Muscle layer of colon (tissue), 2 donors: ENCODE data around the gene XYLB.

Experiments used
- H3K27ac ChIP-seq: one replicate; pipeline ENCODE4 v1.7.0; 2013; ENCODE audit warnings: low read depth, mild to moderate bottlenecking, low read length, moderate library complexity
- H3K27me3 ChIP-seq, 2 donors: one replicate each; pipeline ENCODE4 v1.7.0; 2013; ENCODE audit warnings: low read length in 2 of 2, mild to moderate bottlenecking in 2 of 2; ENCODE audit not compliant: insufficient read depth in 2 of 2, control insufficient read depth in 1 of 2
- H3K36me3 ChIP-seq: one replicate; pipeline ENCODE4 v1.7.0; 2013; ENCODE audit warnings: mild to moderate bottlenecking, low read length; ENCODE audit not compliant: insufficient read depth
- H3K4me1 ChIP-seq: one replicate; pipeline ENCODE4 v1.7.0; 2013; ENCODE audit warnings: mild to moderate bottlenecking, low read length; ENCODE audit not compliant: insufficient read depth
- H3K4me3 ChIP-seq, 2 donors: one replicate each; pipeline ENCODE4 v1.7.0; 2013; ENCODE audit warnings: low read length in 2 of 2, low read depth in 1 of 2, mild to moderate bottlenecking in 1 of 2, moderate library complexity in 1 of 2
- H3K9ac ChIP-seq: one replicate; pipeline ENCODE4 v1.7.0; 2013; ENCODE audit warnings: low read length
- H3K9me3 ChIP-seq: one replicate; pipeline ENCODE4 v1.7.0; 2013; ENCODE audit warnings: mild to moderate bottlenecking, low read length
- donor health status: abdominal sarcoma.
- donor health status: Adenocarcinoma of cecum.

Gene XYLB

GRCh38 chr3:38327335-38328009 lies 19.1 kb upstream of the XYLB start:
- H3K9ac ChIP-seq: no peak overlapping the region
- H3K27ac ChIP-seq: no peak overlapping the region
- no peaks in the 10 kb centered on the region for H3K36me3 ChIP-seq
- no peak overlapping the region for H3K4me3 ChIP-seq
- no peaks in the 10 kb centered on the region for H3K4me1 ChIP-seq
- no peaks in the 10 kb centered on the region for H3K9me3 ChIP-seq
- no peaks in the 10 kb centered on the region for H3K27me3 ChIP-seq

- Histone ChIP-seq H3K9ac (no peak overlapping the region), H3K4me3 (no peak overlapping the region), H3K27me3 (no peaks in the 10 kb centered on the region), H3K27ac (no peak overlapping the region), H3K36me3 (no peaks in the 10 kb centered on the region), H3K4me1 (no peaks in the 10 kb centered on the region), H3K9me3 (no peaks in the 10 kb centered on the region)
Measured at GRCh38 chr3:38331257-38332022, 15.1 kb upstream of the XYLB start.

GRCh38 chr3:38332201-38332600 lies 14.4 kb upstream of the XYLB start:
- Histone ChIP-seq H3K27me3 (no peaks in the 10 kb centered on the region), H3K4me1 (no peaks in the 10 kb centered on the region), H3K4me3 (no peak overlapping the region), H3K36me3 (no peaks in the 10 kb centered on the region), H3K9me3 (no peaks in the 10 kb centered on the region), H3K9ac (no peak overlapping the region), H3K27ac (no peak overlapping the region)

GRCh38 chr3:38334142-38335055 lies 12.2 kb upstream of the XYLB start:
- H3K9me3 ChIP-seq: no peaks in the 10 kb centered on the region
- H3K4me1 ChIP-seq: no peaks in the 10 kb centered on the region
- H3K9ac ChIP-seq: no peak overlapping the region
- no peak overlapping the region for H3K4me3 ChIP-seq
- no peaks in the 10 kb centered on the region for H3K27me3 ChIP-seq
- no peaks in the 10 kb centered on the region for H3K36me3 ChIP-seq
- no peak overlapping the region for H3K27ac ChIP-seq

GRCh38 chr3:38335263-38335662 lies 11.3 kb upstream of the XYLB start:
- Histone ChIP-seq H3K9me3 (no peaks in the 10 kb centered on the region), H3K27me3 (no peaks in the 10 kb centered on the region), H3K4me1 (no peaks in the 10 kb centered on the region), H3K4me3 (no peak overlapping the region), H3K36me3 (no peaks in the 10 kb centered on the region), H3K9ac (no peak overlapping the region), H3K27ac (no peak overlapping the region)

- Histone ChIP-seq H3K4me3 (no peak overlapping the region), H3K4me1 (no peaks in the 10 kb centered on the region), H3K27ac (no peak overlapping the region), H3K36me3 (no peaks in the 10 kb centered on the region), H3K9ac (no peak overlapping the region), H3K9me3 (no peaks in the 10 kb centered on the region), H3K27me3 (no peaks in the 10 kb centered on the region)
Measured at GRCh38 chr3:38337703-38338102, 8.9 kb upstream of the XYLB start.

GRCh38 chr3:38343797-38344594 lies 2.6 kb upstream of the XYLB start:
- no peak overlapping the region for H3K4me3 ChIP-seq
- H3K27ac ChIP-seq: no peak overlapping the region
- peaks cover 16% of the 10 kb centered on the region for H3K4me1 ChIP-seq
- no peaks in the 10 kb centered on the region for H3K36me3 ChIP-seq
- H3K9me3 ChIP-seq: no peaks in the 10 kb centered on the region
- no peak overlapping the region for H3K9ac ChIP-seq
- H3K27me3 ChIP-seq: no peaks in the 10 kb centered on the region

GRCh38 chr3:38345879-38346586 lies 552 bp upstream of the XYLB start:
- H3K9ac ChIP-seq: no peak overlapping the region
- no peaks in the 10 kb centered on the region for H3K27me3 ChIP-seq
- H3K4me3 ChIP-seq: peak overlapping the region; percentile 70 to 89
- H3K9me3 ChIP-seq: no peaks in the 10 kb centered on the region
- H3K36me3 ChIP-seq: no peaks in the 10 kb centered on the region
- H3K27ac ChIP-seq: no peak overlapping the region
- H3K4me1 ChIP-seq: peaks cover 16% of the 10 kb centered on the region

GRCh38 chr3:38347421-38348200 lies 1.0 kb downstream of the XYLB start:
- H3K4me1 ChIP-seq: peaks cover 16% of the 10 kb centered on the region
- peak overlapping the region in 1 of 2 donors; percentile 70 for H3K4me3 ChIP-seq
- no peak overlapping the region for H3K9ac ChIP-seq
- H3K27me3 ChIP-seq: no peaks in the 10 kb centered on the region
- H3K27ac ChIP-seq: no peak overlapping the region
- no peaks in the 10 kb centered on the region for H3K9me3 ChIP-seq
- no peaks in the 10 kb centered on the region for H3K36me3 ChIP-seq

- Histone ChIP-seq H3K36me3 (no peaks in the 10 kb centered on the region), H3K27ac (no peak overlapping the region), H3K27me3 (no peaks in the 10 kb centered on the region), H3K4me3 (no peak overlapping the region), H3K9me3 (no peaks in the 10 kb centered on the region), H3K9ac (no peak overlapping the region), H3K4me1 (peaks cover 16% of the 10 kb centered on the region)
Measured at GRCh38 chr3:38348903-38349302, 2.3 kb downstream of the XYLB start.
